Uterus (tissue), 4 donors: ENCODE data around the gene MRPL9. TPM values are rescaled to one million over a fixed set of nuclear protein-coding genes. Genes with fewer than 3 reads are reported as not detected.

ENCODE experiments used
- DNase-seq, 2 donors: peaks; one replicate each; pipeline ENCODE4 v3.0.0-alpha.2; 2019 to 2020
- H3K27ac ChIP-seq, 2 donors: fragments of 200-600 bp; sonication (generic); 1 replicate in 1 of 2; 2 replicates in 1 of 2; pipeline ENCODE4 v1.5.1; 2016 to 2018
- H3K27me3 ChIP-seq, 2 donors: fragments of 200-600 bp; sonication (generic); one replicate each; pipeline ENCODE4 v1.5.1; 2018 to 2019; ENCODE audit warnings: control low read depth in 1 of 2
- H3K36me3 ChIP-seq, 2 donors: fragments of 200-600 bp; sonication (generic); one replicate each; pipeline ENCODE4 v1.5.1; 2019; ENCODE audit warnings: control low read depth in 1 of 2
- H3K4me1 ChIP-seq, 2 donors: fragments of 200-600 bp; sonication (generic); one replicate each; pipeline ENCODE4 v1.5.1; 2018 to 2019; ENCODE audit warnings: control low read depth in 1 of 2
- H3K4me3 ChIP-seq, 2 donors: fragments of 200-600 bp; sonication (generic); 1 replicate in 1 of 2; 2 replicates in 1 of 2; pipeline ENCODE4 v1.5.1; 2018 to 2019; ENCODE audit warnings: mild to moderate bottlenecking in 1 of 2
- H3K9me3 ChIP-seq, 2 donors: fragments of 200-600 bp; sonication (generic); one replicate each; pipeline ENCODE4 v1.5.1; 2019; ENCODE audit warnings: control low read depth in 1 of 2
- CTCF ChIP-seq, 4 experiments: fragments of 200-600 bp in 2 of 4; fragments of 450-650 bp in 2 of 4; sonication (generic) in 2 of 4; IDR thresholded peaks; one replicate each; pipeline ENCODE4 v1.5.1; 2016 to 2019; ENCODE audit warnings: antibody characterized with exemption in 4 of 4, mild to moderate bottlenecking in 2 of 4, moderate library complexity in 1 of 4
- POLR2A ChIP-seq, 2 donors: fragments of 450-650 bp; IDR thresholded peaks; one replicate each; pipeline ENCODE4 v1.6.1; 2016; ENCODE audit warnings: antibody characterized with exemption in 2 of 2, mild to moderate bottlenecking in 1 of 2, moderate library complexity in 1 of 2
- intact Hi-C: fragments of 100-400 bp; cut with DNase I; formaldehyde crosslinking; loops from one replicate; pipeline ENCODE4 v1.15.1; 2023; ENCODE audit warnings: low total_unique reads
- total RNA-seq, 4 donors: library from RNA; depleted of rRNA in 3 of 4; stranded (reverse); fragments of >200 nt in 3 of 4; gene quantifications; one replicate each; pipeline versions ENCODE4 v1.1.0 to v1.2.4, GENCODE V29; 2014 to 2023
- donor health status: DM: yes; HTN: yes; CAD: no.

The MRPL9 gene
- total RNA-seq, 4 donors from 2014 or later: 54.1 to 88.9 (median 61.8) TPM

DNA sequence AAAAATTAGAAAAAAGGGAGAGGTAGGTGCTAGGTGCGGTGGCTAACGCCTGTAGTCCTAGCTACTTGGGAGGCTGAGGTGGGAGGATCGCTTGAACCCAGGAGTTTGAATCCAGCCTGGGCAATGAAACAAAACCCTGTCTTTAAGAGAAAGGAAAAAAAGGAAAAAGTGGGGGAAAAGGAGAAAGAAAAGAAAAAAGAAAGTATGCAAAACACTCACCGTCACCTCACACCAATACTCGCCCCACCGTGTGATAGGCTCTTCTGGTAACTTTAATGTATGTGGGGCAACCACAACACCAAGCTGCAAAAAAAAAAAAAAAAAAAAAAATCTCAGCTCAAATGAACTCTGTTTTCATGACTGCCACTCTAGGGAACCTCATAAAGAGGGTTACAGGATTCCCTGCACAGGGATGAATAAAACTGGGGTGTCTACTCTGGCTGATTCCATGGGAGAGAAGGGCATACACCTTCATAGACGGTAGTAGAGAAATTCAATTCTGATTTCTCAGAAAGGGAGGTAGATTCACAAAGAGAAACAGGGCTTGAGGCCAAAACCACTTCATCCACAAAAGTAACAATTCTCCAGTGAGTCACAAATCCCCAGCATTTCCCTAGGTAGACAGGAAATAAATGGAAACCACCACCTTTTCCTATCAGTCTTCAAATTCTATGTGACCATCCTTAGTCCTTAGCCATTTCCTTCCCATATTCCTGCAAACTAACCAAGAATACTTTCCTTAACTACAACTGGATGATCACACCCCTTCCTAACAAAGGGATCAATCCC is 2.5 kb downstream of the MRPL9 start:
- intact Hi-C loops: no loop called here
- Histone ChIP-seq H3K9me3 (no peaks in the 10 kb centered on the region), H3K4me1 (no peaks in the 10 kb centered on the region), H3K27ac (no peak overlapping the region), H3K36me3 (no peaks in the 10 kb centered on the region), H3K27me3 (no peaks in the 10 kb centered on the region), H3K4me3 (no peak overlapping the region)
- DNase-seq: no peak
- no peak for TF ChIP-seq CTCF (IDR thresholded peaks at IDR 0.05)
- no peak for TF ChIP-seq POLR2A (IDR thresholded peaks at IDR 0.05)

DNA sequence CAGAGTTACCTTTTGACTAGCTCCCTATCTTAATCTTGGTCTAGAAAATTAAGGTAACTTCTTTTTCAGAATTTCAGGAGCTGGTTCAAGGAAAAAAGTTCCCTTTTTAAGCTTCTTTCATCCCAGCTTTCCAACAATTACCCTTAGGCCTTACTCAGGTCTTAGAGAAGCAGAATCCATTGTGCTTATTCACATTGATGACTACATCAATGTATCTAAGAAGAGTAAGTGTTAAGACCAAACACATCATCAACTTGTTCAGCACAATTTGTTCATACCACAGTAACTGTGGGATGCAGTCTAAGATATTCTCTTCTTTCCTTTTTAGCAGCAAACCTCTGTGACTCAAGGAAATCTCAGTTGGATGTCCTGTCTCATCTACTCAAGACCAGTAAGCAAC is 4.1 kb downstream of the MRPL9 start:
- Histone ChIP-seq H3K4me3 (no peak overlapping the region), H3K27me3 (no peaks in the 10 kb centered on the region), H3K4me1 (no peaks in the 10 kb centered on the region), H3K27ac (no peak overlapping the region), H3K36me3 (no peaks in the 10 kb centered on the region), H3K9me3 (no peaks in the 10 kb centered on the region)
- intact Hi-C loops: no loop called here
- no peak for TF ChIP-seq CTCF (IDR thresholded peaks at IDR 0.05)
- TF ChIP-seq POLR2A (IDR thresholded peaks at IDR 0.05): no peak
- DNase-seq: no peak

- H3K9me3 ChIP-seq: no peaks in the 10 kb centered on the region
- H3K36me3 ChIP-seq: no peaks in the 10 kb centered on the region
- no peaks in the 10 kb centered on the region for H3K4me1 ChIP-seq
- H3K27me3 ChIP-seq: no peaks in the 10 kb centered on the region
- TF ChIP-seq POLR2A (IDR thresholded peaks at IDR 0.05) (no peak), CTCF (IDR thresholded peaks at IDR 0.05) (no peak)
- intact Hi-C loops: no loop called here
- DNase-seq: no peak
- H3K4me3 ChIP-seq: no peak overlapping the region
- no peak overlapping the region for H3K27ac ChIP-seq
These were observed 7.0 kb downstream of the MRPL9 start for GRCh38 chr1:151756291-151756690.

DNA sequence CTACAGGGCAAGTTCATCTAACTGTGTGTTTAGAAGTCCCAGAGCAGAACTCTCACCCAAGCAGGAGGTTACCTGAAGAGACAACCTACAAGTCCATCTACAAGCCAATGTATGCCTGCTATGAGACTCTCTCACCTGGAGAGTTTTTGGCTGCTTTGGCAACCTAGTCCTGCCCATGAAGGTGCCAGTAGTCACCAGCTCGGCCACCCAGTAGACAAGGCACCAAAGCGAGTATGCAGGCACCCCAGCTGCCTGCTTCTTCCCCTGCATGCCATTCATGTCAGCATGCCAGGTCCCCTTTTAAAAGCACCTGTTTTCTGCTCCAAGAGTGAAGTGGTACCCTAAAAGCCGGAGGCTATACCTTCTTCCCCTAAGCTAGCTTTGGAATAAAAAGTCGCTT is 21.8 kb downstream of the MRPL9 start:
- no peaks in the 10 kb centered on the region for H3K27me3 ChIP-seq
- intact Hi-C loops: no loop called here
- no peak overlapping the region for H3K27ac ChIP-seq
- no peaks in the 10 kb centered on the region for H3K9me3 ChIP-seq
- H3K36me3 ChIP-seq: no peaks in the 10 kb centered on the region
- no peak for DNase-seq
- no peaks in the 10 kb centered on the region for H3K4me1 ChIP-seq
- TF ChIP-seq POLR2A (IDR thresholded peaks at IDR 0.05) (no peak), CTCF (IDR thresholded peaks at IDR 0.05) (no peak)
- H3K4me3 ChIP-seq: no peak overlapping the region

DNA sequence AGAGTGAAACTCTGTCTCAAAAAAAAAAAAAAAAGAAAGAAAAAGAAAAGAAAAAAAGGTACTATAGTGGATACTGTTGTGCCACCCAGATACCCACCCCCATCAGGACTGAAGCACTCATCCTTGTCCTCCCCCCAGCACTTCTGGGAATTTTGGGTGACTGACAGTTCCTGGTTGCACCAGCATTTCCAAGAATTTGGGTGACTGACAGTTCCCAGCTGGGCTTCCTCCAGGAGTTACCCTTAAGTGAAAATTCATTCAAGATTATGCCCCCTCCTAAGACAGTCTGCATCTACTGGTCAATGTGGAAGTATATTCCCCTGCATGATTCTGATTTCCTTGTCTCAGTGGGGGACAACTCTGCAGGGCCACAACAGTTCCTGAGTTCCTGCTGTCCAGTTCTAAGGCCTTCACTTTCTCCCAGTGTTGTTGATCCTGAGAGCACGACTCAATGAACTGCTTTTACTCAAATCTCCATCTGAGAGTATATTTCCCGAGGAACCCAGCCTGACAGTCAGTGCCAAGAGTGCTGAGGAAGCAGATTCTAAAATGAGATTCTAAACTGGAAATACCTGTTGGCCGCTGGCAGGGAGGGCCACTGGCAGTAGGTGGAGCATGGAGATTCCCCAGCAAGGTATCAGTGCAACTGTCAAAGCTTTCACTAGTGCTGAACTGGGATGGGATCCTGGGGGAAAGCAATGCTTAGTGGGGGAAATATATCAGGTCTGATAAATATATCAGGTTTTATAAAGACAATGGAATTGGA is 23.5 kb downstream of the MRPL9 start:
- Histone ChIP-seq H3K27ac (no peak overlapping the region), H3K27me3 (no peaks in the 10 kb centered on the region), H3K9me3 (no peaks in the 10 kb centered on the region), H3K36me3 (no peaks in the 10 kb centered on the region), H3K4me1 (no peaks in the 10 kb centered on the region), H3K4me3 (no peak overlapping the region)
- TF ChIP-seq CTCF (IDR thresholded peaks at IDR 0.05) (no peak), POLR2A (IDR thresholded peaks at IDR 0.05) (no peak)
- no peak for DNase-seq
- intact Hi-C loops: loop anchor here (10.0 kb wide), 1 partner anchor 145 kb away; no protein-coding TSS in a partner anchor
